MM.1S (cell line): ENCODE data around the gene RBMXL2.

Source experiments
- CTCF ChIP-seq: fragments of 300-600 bp; sonication (generic); IDR thresholded peaks from 2 replicates; pipeline ENCODE4 v1.5.1; 2016; ENCODE audit warnings: antibody characterized with exemption, low read length, mixed read lengths
- EZH2phosphoT487 ChIP-seq: fragments of 300-600 bp; sonication (generic); IDR thresholded peaks from 2 replicates; pipeline ENCODE4 v1.6.1; 2018; ENCODE audit warnings: antibody characterized with exemption, low read length

GRCh38 chr11:7072401-7073028 is 16.3 kb upstream of the RBMXL2 start:
- no peak for TF ChIP-seq CTCF
- TF ChIP-seq EZH2phosphoT487 = no peak
